GM12873 (cell line): Measurements from ENCODE around the gene ATG4B.
A peak's percentile ranks its signal among the peaks of the same experiment; 100 is the strongest.

ENCODE experiments used
- TF ChIP-seq, protein P1 (sequence below): IDR thresholded peaks from 2 replicates; pipeline ENCODE4 v1.5.1; 2012; ENCODE audit warnings: low read depth, mild to moderate bottlenecking, moderate library complexity, low read length, control low read depth; ENCODE audit not compliant: insufficient read depth; ENCODE audit errors: missing control alignments

The ATG4B gene

GRCh38 chr2:241637018-241637794, at the start of gene ATG4B, which contains the start of gene THAP4:
TSS of gene ATG4B (plus strand) at chr2:241637693. CDS start at chr2:241637715, 22 bp downstream.
TSS of gene THAP4 (minus strand) at chr2:241637158. CDS start at chr2:241637017, 141 bp downstream.
- TF ChIP-seq, protein P1, sequence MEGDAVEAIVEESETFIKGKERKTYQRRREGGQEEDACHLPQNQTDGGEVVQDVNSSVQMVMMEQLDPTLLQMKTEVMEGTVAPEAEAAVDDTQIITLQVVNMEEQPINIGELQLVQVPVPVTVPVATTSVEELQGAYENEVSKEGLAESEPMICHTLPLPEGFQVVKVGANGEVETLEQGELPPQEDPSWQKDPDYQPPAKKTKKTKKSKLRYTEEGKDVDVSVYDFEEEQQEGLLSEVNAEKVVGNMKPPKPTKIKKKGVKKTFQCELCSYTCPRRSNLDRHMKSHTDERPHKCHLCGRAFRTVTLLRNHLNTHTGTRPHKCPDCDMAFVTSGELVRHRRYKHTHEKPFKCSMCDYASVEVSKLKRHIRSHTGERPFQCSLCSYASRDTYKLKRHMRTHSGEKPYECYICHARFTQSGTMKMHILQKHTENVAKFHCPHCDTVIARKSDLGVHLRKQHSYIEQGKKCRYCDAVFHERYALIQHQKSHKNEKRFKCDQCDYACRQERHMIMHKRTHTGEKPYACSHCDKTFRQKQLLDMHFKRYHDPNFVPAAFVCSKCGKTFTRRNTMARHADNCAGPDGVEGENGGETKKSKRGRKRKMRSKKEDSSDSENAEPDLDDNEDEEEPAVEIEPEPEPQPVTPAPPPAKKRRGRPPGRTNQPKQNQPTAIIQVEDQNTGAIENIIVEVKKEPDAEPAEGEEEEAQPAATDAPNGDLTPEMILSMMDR = no peak

- TF ChIP-seq, protein P1 = no peak
Observed at GRCh38 chr2:241592126-241592845, 45.2 kb upstream of the ATG4B start.

- TF ChIP-seq, protein P1 = no peak
Observed at GRCh38 chr2:241593271-241593670, 44.2 kb upstream of the ATG4B start.

- TF ChIP-seq, protein P1 = peak; percentile 58
Observed at GRCh38 chr2:241595600-241596140, 41.8 kb upstream of the ATG4B start.

DNA sequence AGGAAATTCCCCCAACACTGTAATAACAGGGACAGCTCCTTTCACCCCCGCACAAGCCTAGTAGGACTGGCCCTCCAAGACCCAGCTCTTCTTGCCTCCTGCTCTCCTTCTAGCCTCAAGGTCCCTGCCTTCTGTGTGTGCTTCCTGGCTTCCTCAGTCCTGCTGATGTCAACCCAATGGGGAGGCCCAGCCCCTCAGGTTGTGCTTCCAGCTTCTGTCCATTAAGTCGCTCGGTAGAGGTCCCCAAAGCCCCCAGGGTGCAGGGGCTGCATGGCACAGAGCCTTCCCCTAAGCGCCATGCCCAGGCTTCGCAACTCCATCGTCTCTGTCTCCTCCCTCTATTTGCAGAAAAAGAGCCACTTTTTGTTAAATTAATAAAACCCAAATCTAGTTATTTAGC, 39.9 kb upstream of the ATG4B start:
- TF ChIP-seq, protein P1 = no peak

- TF ChIP-seq, protein P1 = no peak
Observed at GRCh38 chr2:241598061-241598460, 39.4 kb upstream of the ATG4B start.

GRCh38 chr2:241598487-241598886, 39.0 kb upstream of the ATG4B start:
- TF ChIP-seq, protein P1 = peak; percentile 34
